ENCODE results near the gene MACROD2. TPM values are rescaled to one million over a fixed set of nuclear protein-coding genes. Genes with fewer than 3 reads are reported as not detected.

The MACROD2 gene
- total RNA-seq, 3 donors from 2014 or later, result 3.2 to 7.6 (median 6.4) TPM

DNA sequence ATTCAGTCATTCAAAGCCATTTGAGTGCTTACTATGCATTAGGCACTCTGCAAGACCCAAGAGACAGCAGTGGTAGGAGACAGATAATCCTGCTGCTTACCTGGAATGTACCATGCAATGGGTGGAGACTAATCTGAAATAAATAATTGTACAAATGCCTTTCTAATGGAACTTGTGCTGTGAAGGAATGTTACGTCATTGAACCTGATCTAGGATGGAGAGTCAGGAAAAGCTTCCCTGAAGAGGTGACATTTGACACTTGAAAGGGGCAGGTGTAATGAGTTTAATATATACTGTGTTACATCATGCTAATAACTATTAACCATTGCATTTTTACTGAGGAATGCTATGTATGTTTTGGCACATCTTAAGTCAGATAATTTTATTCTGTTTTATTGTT, 833.1 kb downstream of the MACROD2 start:
- TF ChIP-seq, protein P1, sequence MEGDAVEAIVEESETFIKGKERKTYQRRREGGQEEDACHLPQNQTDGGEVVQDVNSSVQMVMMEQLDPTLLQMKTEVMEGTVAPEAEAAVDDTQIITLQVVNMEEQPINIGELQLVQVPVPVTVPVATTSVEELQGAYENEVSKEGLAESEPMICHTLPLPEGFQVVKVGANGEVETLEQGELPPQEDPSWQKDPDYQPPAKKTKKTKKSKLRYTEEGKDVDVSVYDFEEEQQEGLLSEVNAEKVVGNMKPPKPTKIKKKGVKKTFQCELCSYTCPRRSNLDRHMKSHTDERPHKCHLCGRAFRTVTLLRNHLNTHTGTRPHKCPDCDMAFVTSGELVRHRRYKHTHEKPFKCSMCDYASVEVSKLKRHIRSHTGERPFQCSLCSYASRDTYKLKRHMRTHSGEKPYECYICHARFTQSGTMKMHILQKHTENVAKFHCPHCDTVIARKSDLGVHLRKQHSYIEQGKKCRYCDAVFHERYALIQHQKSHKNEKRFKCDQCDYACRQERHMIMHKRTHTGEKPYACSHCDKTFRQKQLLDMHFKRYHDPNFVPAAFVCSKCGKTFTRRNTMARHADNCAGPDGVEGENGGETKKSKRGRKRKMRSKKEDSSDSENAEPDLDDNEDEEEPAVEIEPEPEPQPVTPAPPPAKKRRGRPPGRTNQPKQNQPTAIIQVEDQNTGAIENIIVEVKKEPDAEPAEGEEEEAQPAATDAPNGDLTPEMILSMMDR (IDR thresholded peaks at IDR 0.05), result no peak
- ATAC-seq, result no peak

DNA sequence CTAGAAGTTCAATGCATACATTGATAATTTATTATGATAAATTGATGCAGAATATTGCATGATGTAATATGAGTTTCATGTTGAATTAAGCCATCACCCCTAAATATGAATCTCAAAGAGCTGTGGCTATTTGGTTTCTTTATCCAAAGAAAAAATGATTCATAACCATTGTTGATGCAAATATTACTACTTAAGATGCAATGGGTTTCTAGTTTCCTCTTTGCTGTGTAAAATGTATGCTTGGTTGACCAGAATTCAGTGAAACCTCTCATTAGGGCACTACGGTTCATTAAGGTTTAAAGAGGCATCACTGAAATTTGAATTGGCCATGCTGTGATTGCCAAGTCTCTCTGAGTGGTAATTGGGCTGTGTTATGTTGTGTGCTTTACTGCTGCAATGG, 834.6 kb downstream of the MACROD2 start:
- H3K9me3 ChIP-seq, result no peaks in the 10 kb centered on the region
- DNase-seq (no peak), ATAC-seq (no peak)
- no peak overlapping the region for H3K4me3 ChIP-seq
- no peaks in the 10 kb centered on the region for H3K36me3 ChIP-seq (ENCODE audit: low read depth)
- intact Hi-C loops (cut with DNase I, micrococcal nuclease), result no loop called here
- H3K4me1 ChIP-seq (ENCODE audit: low read depth), result no peaks in the 10 kb centered on the region
- TF ChIP-seq, protein P1 (IDR thresholded peaks at IDR 0.05), result no peak

More for the DNA sequence above, 833.1 kb downstream of the MACROD2 start:
- Histone ChIP-seq H3K9me3 (no peaks in the 10 kb centered on the region), H3K4me1 (ENCODE audit: low read depth) (no peaks in the 10 kb centered on the region), H3K4me3 (no peak overlapping the region), H3K36me3 (ENCODE audit: low read depth) (no peaks in the 10 kb centered on the region)
- intact Hi-C loops (cut with DNase I, micrococcal nuclease), result no loop called here
- no peak for DNase-seq

DNA sequence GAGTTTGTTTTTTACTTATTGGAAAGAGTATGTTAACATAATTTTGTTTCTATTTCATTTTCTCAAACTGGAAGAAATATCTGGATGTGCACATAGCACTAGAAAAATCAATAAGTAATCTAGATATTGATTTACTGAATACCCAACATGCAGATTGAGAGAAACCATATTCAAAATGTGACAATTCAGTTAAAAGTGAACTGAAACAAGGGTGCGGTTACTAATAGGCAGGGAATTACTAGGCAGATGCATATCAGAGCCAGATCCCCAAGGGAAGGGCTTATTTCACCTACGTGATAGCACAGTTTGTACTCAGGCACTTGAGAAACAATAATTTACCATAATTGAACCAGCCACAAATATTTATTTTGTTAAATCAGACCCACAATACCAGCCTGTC, 835.1 kb downstream of the MACROD2 start:
- intact Hi-C loops (cut with DNase I, micrococcal nuclease), result no loop called here
- Histone ChIP-seq H3K4me3 (no peak overlapping the region), H3K9me3 (no peaks in the 10 kb centered on the region), H3K4me1 (ENCODE audit: low read depth) (no peaks in the 10 kb centered on the region), H3K36me3 (ENCODE audit: low read depth) (no peaks in the 10 kb centered on the region)
- no peak for ATAC-seq
- DNase-seq, result no peak
- TF ChIP-seq, protein P1 (IDR thresholded peaks at IDR 0.05), result no peak

DNA sequence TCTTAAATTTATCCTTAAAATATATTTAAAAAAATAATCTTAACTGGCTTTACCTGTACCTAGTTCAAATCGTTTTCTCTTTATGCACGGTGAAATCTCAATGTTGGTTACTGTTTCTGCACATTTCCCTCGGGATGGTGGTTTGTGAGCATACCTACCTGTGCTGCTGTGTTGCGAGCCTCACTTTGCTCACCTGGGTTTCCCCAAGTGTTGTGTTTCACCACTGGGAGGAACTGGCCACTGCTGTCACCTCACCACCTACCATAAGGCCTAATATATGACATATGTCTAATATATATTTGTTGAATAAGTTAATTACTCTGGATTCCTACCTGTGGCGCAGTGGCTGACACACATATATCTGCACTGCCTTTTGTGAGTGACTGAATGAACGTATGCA, 835.6 kb downstream of the MACROD2 start:
- Histone ChIP-seq H3K9me3 (no peaks in the 10 kb centered on the region), H3K4me1 (ENCODE audit: low read depth) (no peaks in the 10 kb centered on the region), H3K4me3 (no peak overlapping the region), H3K36me3 (ENCODE audit: low read depth) (no peaks in the 10 kb centered on the region)
- ATAC-seq (no peak), DNase-seq (no peak)
- TF ChIP-seq, protein P1 (IDR thresholded peaks at IDR 0.05), result no peak
- intact Hi-C loops (cut with DNase I, micrococcal nuclease), result no loop called here

DNA sequence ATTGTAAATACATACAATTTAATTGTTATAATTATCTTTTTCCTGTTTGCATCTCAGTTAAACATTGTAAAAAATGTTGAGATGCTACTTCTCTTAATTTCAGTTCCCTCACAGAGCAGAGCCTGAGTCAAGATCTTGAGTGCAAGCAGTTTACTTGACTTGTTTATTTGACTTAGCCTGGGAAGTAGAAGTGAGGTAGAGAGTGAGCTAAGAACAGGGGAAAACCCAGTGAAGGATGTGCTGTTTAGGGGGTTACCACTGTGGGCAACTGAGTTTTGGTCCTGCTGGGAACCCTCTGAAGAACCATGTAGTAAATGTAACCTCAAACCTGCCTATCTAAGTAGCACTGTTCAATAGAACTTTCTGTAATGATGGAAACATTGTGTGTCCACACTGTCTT, 837.3 kb downstream of the MACROD2 start:
- TF ChIP-seq, protein P1 (IDR thresholded peaks at IDR 0.05), result no peak
- no peak for ATAC-seq
- DNase-seq, result no peak
- no peaks in the 10 kb centered on the region for H3K9me3 ChIP-seq
- no peaks in the 10 kb centered on the region for H3K36me3 ChIP-seq (ENCODE audit: low read depth)
- intact Hi-C loops (cut with DNase I, micrococcal nuclease), result no loop called here
- H3K4me1 ChIP-seq (ENCODE audit: low read depth), result no peaks in the 10 kb centered on the region
- H3K4me3 ChIP-seq, result no peak overlapping the region
